ENCODE results near the gene KRT81.
"Not testable (repeated sequence)": the region's sequence is repeated elsewhere in the genome, so short reads cannot be mapped to it uniquely, and the experiment has no call there.

Gene KRT81

GRCh38 chr12:52270541-52271070 lies 20.7 kb downstream of the KRT81 start:
- DNase-seq: no peak

GRCh38 chr12:52268212-52268611 lies 23.1 kb downstream of the KRT81 start:
- DNase-seq: no peak

- DNase-seq: no peak
Measured at GRCh38 chr12:52267699-52268098, 23.6 kb downstream of the KRT81 start.

GRCh38 chr12:52267266-52267665 lies 24.1 kb downstream of the KRT81 start:
- DNase-seq: no peak

- peak; percentile 90 for DNase-seq
Measured at GRCh38 chr12:52266514-52266913, 24.8 kb downstream of the KRT81 start.

GRCh38 chr12:52264435-52264825 lies 26.9 kb downstream of the KRT81 start:
- DNase-seq: no peak

- DNase-seq: no peak
Measured at GRCh38 chr12:52263761-52264434, 27.4 kb downstream of the KRT81 start.

- DNase-seq: no peak
Measured at GRCh38 chr12:52262286-52262685, 29.0 kb downstream of the KRT81 start.

- DNase-seq: no peak
Measured at GRCh38 chr12:52261208-52261484, 30.2 kb downstream of the KRT81 start.

- DNase-seq: no peak
Measured at GRCh38 chr12:52260361-52261207, 30.8 kb downstream of the KRT81 start.

GRCh38 chr12:52259657-52260243 lies 31.6 kb downstream of the KRT81 start:
- DNase-seq: no peak

- DNase-seq: no peak
Measured at GRCh38 chr12:52258335-52258901, 32.9 kb downstream of the KRT81 start.

GRCh38 chr12:52257922-52258321 lies 33.4 kb downstream of the KRT81 start:
- not testable (repeated sequence) for DNase-seq

GRCh38 chr12:52257074-52257551 lies 34.2 kb downstream of the KRT81 start:
- DNase-seq: no peak

GRCh38 chr12:52256584-52256935 lies 34.8 kb downstream of the KRT81 start:
- no peak for DNase-seq

- DNase-seq: no peak
Measured at GRCh38 chr12:52255926-52256583, 35.3 kb downstream of the KRT81 start.

- no peak for DNase-seq
Measured at GRCh38 chr12:52254965-52255751, 36.2 kb downstream of the KRT81 start.

- DNase-seq: no peak
Measured at GRCh38 chr12:52254180-52254964, 37.0 kb downstream of the KRT81 start.

- no peak for DNase-seq
Measured at GRCh38 chr12:52253391-52254179, 37.7 kb downstream of the KRT81 start.

- no peak for DNase-seq
Measured at GRCh38 chr12:52252728-52253343, 38.5 kb downstream of the KRT81 start.
